H1 (cell line): ENCODE results near the gene OMA1. TPM values are rescaled to one million over a fixed set of nuclear protein-coding genes. Genes with fewer than 3 reads are reported as not detected.

Experiments
- CTCF ChIA-PET: fragments of 300-600 bp; sonication (Branson Sonifier 250); formaldehyde crosslinking; loops from one replicate; lab custom pipeline; 2021; ENCODE audit not compliant: partially characterized antibody; lab: Charles Lee
- POLR2A ChIA-PET: fragments of 300-600 bp; sonication (Branson Sonifier 250); formaldehyde crosslinking; loops from one replicate; lab custom pipeline; 2021; ENCODE audit warnings: inconsistent platforms; ENCODE audit not compliant: partially characterized antibody; lab: Charles Lee
- DNase-seq, 2 experiments: peaks; one replicate each; pipeline versions ENCODE4 v3.0.0 to v3.0.0-alpha.2; 2010 to 2022; ENCODE audit warnings: low spot score in 2 of 2, low read depth in 1 of 2, mixed read lengths in 1 of 2
- FAIRE-seq: peaks from 2 replicates; lab custom pipeline; 2011; peaks lifted over from hg19 to GRCh38; lab: Jason Lieb, UNC
- H2AFZ ChIP-seq: 2 replicates; pipeline ENCODE4 v1.8.1; 2012; ENCODE audit warnings: low read length, inconsistent platforms
- H2AK5ac ChIP-seq: 2 replicates; pipeline ENCODE4 v1.6.1; 2013; ENCODE audit warnings: low read depth, low read length
- H2BK120ac ChIP-seq: replicated peaks from 2 replicates; pipeline ENCODE3; 2013; ENCODE audit warnings: low read depth, low read length, inconsistent platforms
- H2BK12ac ChIP-seq: 2 replicates; pipeline ENCODE4 v1.6.1; 2013; ENCODE audit warnings: low read depth, low read length
- H2BK15ac ChIP-seq: 2 replicates; pipeline ENCODE4 v1.6.1; 2013; ENCODE audit warnings: low read length
- H2BK20ac ChIP-seq: 2 replicates; pipeline ENCODE4 v1.6.1; 2013; ENCODE audit warnings: low read length
- H2BK5ac ChIP-seq: 2 replicates; pipeline ENCODE4 v1.6.1; 2013; ENCODE audit warnings: low read depth, low read length
- H3K14ac ChIP-seq: 2 replicates; pipeline ENCODE4 v1.6.1; 2013; ENCODE audit warnings: inconsistent platforms; ENCODE audit not compliant: insufficient read length
- H3K18ac ChIP-seq: 2 replicates; pipeline ENCODE4 v1.6.1; 2013; ENCODE audit warnings: low read length; ENCODE audit errors: extremely low read depth
- H3K23ac ChIP-seq: 2 replicates; pipeline ENCODE4 v1.6.1; 2013; ENCODE audit warnings: inconsistent platforms; ENCODE audit not compliant: insufficient read length
- H3K23me2 ChIP-seq: 2 replicates; pipeline ENCODE4 v1.6.1; 2013; ENCODE audit warnings: low read depth, low read length
- H3K27ac ChIP-seq: 2 replicates; pipeline ENCODE4 v1.6.1; 2011; ENCODE audit warnings: low read depth, low read length, inconsistent platforms
- H3K27me3 ChIP-seq, 4 experiments: replicated peaks in 1 of 4; 1 replicate in 1 of 4; 2 replicates in 3 of 4; pipeline versions ENCODE4 v1.6.1 to v1.8.1; 2011 to 2013; ENCODE audit warnings: low read length in 3 of 4, mild to moderate bottlenecking in 3 of 4, inconsistent platforms in 2 of 4, mixed read lengths in 2 of 4, moderate library complexity in 1 of 4; ENCODE audit not compliant: control insufficient read depth in 3 of 4, insufficient read depth in 3 of 4; ENCODE audit errors: extremely low read depth in 1 of 4
- H3K36me3 ChIP-seq, 4 experiments: 2 replicates each; pipeline versions ENCODE4 v1.6.1 to v1.8.1; 2011 to 2013; ENCODE audit warnings: mild to moderate bottlenecking in 4 of 4, low read length in 3 of 4, moderate library complexity in 2 of 4, control low read depth in 1 of 4, inconsistent platforms in 1 of 4; ENCODE audit not compliant: insufficient read depth in 4 of 4, control insufficient read depth in 2 of 4
- H3K4ac ChIP-seq: replicated peaks from 2 replicates; pipeline ENCODE3; 2013; ENCODE audit warnings: low read length, low read depth, mixed read lengths, inconsistent platforms; ENCODE audit not compliant: insufficient read length
- H3K4me1 ChIP-seq, 4 experiments: replicated peaks in 1 of 4; 1 replicate in 1 of 4; 2 replicates in 3 of 4; pipeline versions ENCODE4 v1.6.1 to v1.8.1; 2011 to 2013; ENCODE audit warnings: low read length in 3 of 4, inconsistent platforms in 2 of 4, mixed read lengths in 1 of 4; ENCODE audit not compliant: insufficient read depth in 4 of 4, control insufficient read depth in 3 of 4
- H3K4me2 ChIP-seq, 2 experiments: 2 replicates each; pipeline versions ENCODE4 v1.6.1 to v1.8.1; 2011 to 2013; ENCODE audit warnings: low read depth in 2 of 2, low read length in 2 of 2, control low read depth in 1 of 2, inconsistent platforms in 1 of 2, mild to moderate bottlenecking in 1 of 2; ENCODE audit not compliant: insufficient read depth in 1 of 2
- H3K4me3 ChIP-seq, 4 experiments: fragments of 200-600, 300-600 bp in 1 of 4; sonication (generic), shearing (Covaris generic), sonication (Bioruptor Twin) in 1 of 4; 2 replicates each; pipeline versions ENCODE4 v1.5.1 to v1.8.1; 2011 to 2016; ENCODE audit warnings: low read length in 4 of 4, low read depth in 3 of 4, control low read depth in 2 of 4, inconsistent platforms in 2 of 4, mild to moderate bottlenecking in 2 of 4, mixed read lengths in 1 of 4, moderate library complexity in 1 of 4; ENCODE audit not compliant: insufficient read depth in 2 of 4; ENCODE audit errors: extremely low read depth in 1 of 4
- H3K56ac ChIP-seq: replicated peaks from 2 replicates; pipeline ENCODE3; 2013; ENCODE audit warnings: low read depth, mild to moderate bottlenecking, mixed read lengths, low read length, inconsistent platforms; ENCODE audit not compliant: insufficient read length
- H3K79me1 ChIP-seq: 2 replicates; pipeline ENCODE4 v1.6.1; 2013; ENCODE audit warnings: low read depth, low read length, control low read depth
- H3K79me2 ChIP-seq, 2 experiments: 2 replicates each; pipeline versions ENCODE4 v1.6.1 to v1.8.1; 2012 to 2013; ENCODE audit warnings: low read length in 2 of 2, mild to moderate bottlenecking in 2 of 2, inconsistent platforms in 1 of 2; ENCODE audit not compliant: insufficient read depth in 2 of 2, control insufficient read depth in 1 of 2
- H3K9ac ChIP-seq, 4 experiments: replicated peaks in 1 of 4; 1 replicate in 1 of 4; 2 replicates in 3 of 4; pipeline versions ENCODE4 v1.6.1 to v1.8.1; 2011 to 2013; ENCODE audit warnings: low read depth in 3 of 4, low read length in 3 of 4, control low read depth in 2 of 4, mild to moderate bottlenecking in 2 of 4, moderate library complexity in 2 of 4, inconsistent platforms in 1 of 4; ENCODE audit errors: extremely low read depth in 1 of 4
- H3K9me3 ChIP-seq, 2 experiments: 2 replicates each; pipeline versions ENCODE4 v1.6.1 to v1.8.1; 2012 to 2013; ENCODE audit warnings: mild to moderate bottlenecking in 2 of 2, moderate library complexity in 2 of 2, control low read depth in 1 of 2, inconsistent platforms in 1 of 2, low read depth in 1 of 2, low read length in 1 of 2, mixed read lengths in 1 of 2; ENCODE audit not compliant: insufficient read depth in 2 of 2
- H4K20me1 ChIP-seq, 2 experiments: replicated peaks in 1 of 2; 2 replicates each; pipeline versions ENCODE3 to v1.8.1; 2011 to 2013; ENCODE audit warnings: inconsistent platforms in 2 of 2, low read length in 2 of 2, mild to moderate bottlenecking in 1 of 2; ENCODE audit not compliant: insufficient read depth in 2 of 2, control insufficient read depth in 1 of 2
- H4K5ac ChIP-seq: 2 replicates; pipeline ENCODE4 v1.6.1; 2013; ENCODE audit warnings: low read length, low read depth, mixed read lengths, inconsistent platforms; ENCODE audit not compliant: insufficient read length
- H4K8ac ChIP-seq: 2 replicates; pipeline ENCODE4 v1.8.0; 2013; ENCODE audit warnings: mild to moderate bottlenecking, moderate library complexity, low read length, inconsistent platforms; ENCODE audit not compliant: insufficient read depth; ENCODE audit errors: extremely low read depth
- H4K91ac ChIP-seq: replicated peaks from 2 replicates; pipeline ENCODE3; 2013; ENCODE audit warnings: low read length, mixed read lengths, inconsistent platforms; ENCODE audit not compliant: insufficient read length
- CEBPB ChIP-seq: IDR thresholded peaks from 2 replicates; pipeline ENCODE4 v1.6.1; 2012; ENCODE audit warnings: low read depth, low read length
- CHD1 ChIP-seq: IDR thresholded peaks from 2 replicates; pipeline ENCODE4 v1.6.1; 2012; ENCODE audit warnings: low read depth, low read length, improper control_type of control experiment
- NANOG ChIP-seq: IDR thresholded peaks from 2 replicates; pipeline ENCODE4 v1.6.1; 2011; ENCODE audit warnings: low read length, low read depth, mild to moderate bottlenecking, inconsistent platforms; ENCODE audit not compliant: insufficient read depth, poor library complexity, severe bottlenecking
- WGBS, 2 experiments: shearing (Covaris generic) in 1 of 2; methylation state at CpG; one replicate each; pipeline versions ENCODE4 v1.1.6 to v1.1.7; 2013 to 2015; ENCODE audit warnings: low lambda C conversion rate in 2 of 2, mixed read lengths in 2 of 2, inconsistent platforms in 1 of 2, low coverage in 1 of 2, missing lambda C conversion rate in 1 of 2; ENCODE audit not compliant: insufficient replicate concordance in 2 of 2, insufficient coverage in 1 of 2, insufficient read length in 1 of 2; ENCODE audit errors: extremely low coverage in 1 of 2, missing lambda C conversion rate in 1 of 2; 5-methylcytosine and 5-hydroxymethylcytosine counted together
- polyA plus RNA-seq, 7 experiments: library from polyadenylated mRNA; depleted of rRNA in 3 of 7; stranded (reverse) in 5 of 7; unstranded in 2 of 7; fragments of >200 nt in 5 of 7; fragments of 200-250 nt in 2 of 7; gene quantifications; 1 replicate in 5 of 7; 2 replicates in 1 of 7; 4 replicates in 1 of 7; pipeline versions ENCODE4 v1.2.1 to v1.2.3, GENCODE V29; 2011 to 2013; ENCODE audit warnings: missing spikeins in 2 of 7, mixed read lengths in 2 of 7
- total RNA-seq: library from RNA; stranded (reverse); fragmentation: NEBNext Ultra II Directional; extraction: Animal tissue kit (Norgen Biotek cat#: 25700); gene quantifications from 2 replicates; pipeline ENCODE4 v1.2.1, GENCODE V29; 2021

The OMA1 gene
- total and polyA plus RNA-seq, 2 of the 8 experiments (the other 6 are each of a cell fraction or from before 2014, with no cell fraction given): 7.7 to 11.7 TPM

DNA sequence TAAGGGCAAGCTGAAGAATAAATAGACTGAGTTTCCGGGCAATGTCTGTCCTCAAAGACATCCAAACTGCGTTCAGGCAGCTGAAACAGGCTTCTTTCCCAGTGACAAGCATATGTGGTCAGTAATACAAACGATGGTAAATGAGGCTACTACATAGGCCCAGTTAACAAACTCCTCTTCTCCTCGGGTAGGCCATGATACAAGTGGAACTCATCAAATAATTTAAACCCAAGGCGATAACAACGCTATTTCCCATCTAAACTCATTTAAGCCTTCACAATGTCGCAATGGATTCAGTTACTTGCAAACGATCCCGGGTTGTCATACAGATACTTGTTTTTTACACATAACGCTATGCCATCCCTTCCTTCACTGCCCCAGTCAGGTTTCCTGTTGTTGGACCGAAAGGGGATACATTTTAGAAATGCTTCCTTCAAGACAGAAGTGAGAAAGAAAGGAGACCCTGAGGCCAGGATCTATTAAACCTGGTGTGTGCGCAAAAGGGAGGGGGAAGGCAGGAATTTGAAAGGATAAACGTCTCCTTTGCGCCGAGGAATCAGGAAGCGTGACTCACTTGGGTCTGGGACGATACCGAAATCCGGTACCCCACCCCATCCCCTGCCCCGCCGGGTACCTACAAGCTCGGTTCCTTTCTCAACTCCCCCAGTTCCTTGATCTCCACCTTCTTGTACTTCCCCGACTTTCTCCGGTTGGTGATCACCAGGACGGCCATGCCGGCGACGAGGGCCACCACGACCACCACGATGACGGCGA lies 29.2 kb upstream of the OMA1 start:
- no peak overlapping the region for H3K18ac ChIP-seq
- no peak overlapping the region for H3K14ac ChIP-seq
- H4K5ac ChIP-seq: no peak overlapping the region
- peaks cover 0 to 8% of the 10 kb centered on the region in 2 experiments; a peak in 2 of 4 replicates for H3K9me3 ChIP-seq
- H3K4ac ChIP-seq: no peak overlapping the region
- H2BK20ac ChIP-seq: no peak overlapping the region
- no peak overlapping the region for H2AFZ ChIP-seq
- no peak overlapping the region for H3K4me2 ChIP-seq
- H3K4me1 ChIP-seq: peaks cover 0 to 5% (median 1%) of the 10 kb centered on the region in 4 experiments; a peak in 3 of 7 replicates
- no peaks in the 10 kb centered on the region for H3K79me2 ChIP-seq
- no peak overlapping the region for H3K27ac ChIP-seq
- no peak overlapping the region for H3K4me3 ChIP-seq
- peaks cover 0 to 6% (median 0%) of the 10 kb centered on the region in 4 experiments; a peak in 1 of 8 replicates for H3K36me3 ChIP-seq
- H3K27me3 ChIP-seq: peaks cover 10 to 33% (median 25%) of the 10 kb centered on the region in 4 experiments
- no peak overlapping the region for H4K91ac ChIP-seq
- H2AK5ac ChIP-seq: no peak overlapping the region
- DNase-seq (peak in 1 of 2 experiments; percentile 17), FAIRE-seq (no peak)
- TF ChIP-seq NANOG (no peak), CHD1 (no peak), CEBPB (peak; percentile 4; the same call in 1 of the 2 replicates)
- 94% methylated on average over 28 of the region's 32 CpGs; no CpG with 5 or more reads in 1 of the 2 experiments for WGBS, 2 experiments
- POLR2A ChIA-PET: interaction anchor here (1.7 kb wide), 1 partner anchor 8 kb away, joined by 6 read pairs; no protein-coding TSS in a partner anchor
- no peak overlapping the region for H4K8ac ChIP-seq
- H3K9ac ChIP-seq: no peak overlapping the region
- no peak overlapping the region for H2BK120ac ChIP-seq
- no peak overlapping the region for H2BK12ac ChIP-seq
- H2BK15ac ChIP-seq: no peak overlapping the region
- peaks cover 4% of the 10 kb centered on the region; the same call in 1 of the 2 replicates for H3K23me2 ChIP-seq
- H3K79me1 ChIP-seq: no peaks in the 10 kb centered on the region
- no peak overlapping the region for H2BK5ac ChIP-seq
- CTCF ChIA-PET: interaction anchor here (0.9 kb wide), 1 partner anchor 325 kb away, joined by 3 read pairs; no protein-coding TSS in a partner anchor
- no peaks in the 10 kb centered on the region for H4K20me1 ChIP-seq
- no peak overlapping the region for H3K23ac ChIP-seq
- no peak overlapping the region for H3K56ac ChIP-seq
